B cell (primary cell): ENCODE results near the gene ABHD12B.

Source experiments
- EZH2 ChIP-seq: IDR thresholded peaks from 2 replicates; pipeline ENCODE4 v1.6.1; 2012; ENCODE audit warnings: borderline replicate concordance, low read depth, mild to moderate bottlenecking, moderate library complexity, low read length; ENCODE audit not compliant: insufficient read depth, poor library complexity, severe bottlenecking
- TF ChIP-seq, protein P1 (sequence below): fragments of 200-600 bp; IDR thresholded peaks from one replicate; pipeline ENCODE4 v1.8.0; 2022; ENCODE audit warnings: antibody characterized with exemption, mild to moderate bottlenecking

DNA sequence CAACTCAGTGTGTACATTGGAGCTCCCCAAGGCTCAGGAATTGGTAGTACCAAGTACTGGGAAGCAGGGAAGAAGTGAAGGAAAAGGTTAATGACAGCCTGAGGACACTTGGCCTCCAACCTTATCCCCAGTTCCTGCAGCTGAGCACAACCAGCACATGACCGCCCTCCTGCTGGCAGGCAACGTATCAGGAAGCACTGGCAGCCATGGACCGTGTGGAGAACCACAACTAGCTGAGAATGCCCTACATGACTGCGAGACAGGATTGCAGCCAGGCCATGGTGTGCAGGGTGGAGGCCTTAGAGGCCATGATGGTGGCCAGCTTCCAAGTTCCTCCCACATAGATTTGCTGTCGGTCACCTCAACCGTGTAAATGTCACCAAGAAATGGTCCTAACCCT, 45.6 kb downstream of the ABHD12B start:
- TF ChIP-seq, protein P1, sequence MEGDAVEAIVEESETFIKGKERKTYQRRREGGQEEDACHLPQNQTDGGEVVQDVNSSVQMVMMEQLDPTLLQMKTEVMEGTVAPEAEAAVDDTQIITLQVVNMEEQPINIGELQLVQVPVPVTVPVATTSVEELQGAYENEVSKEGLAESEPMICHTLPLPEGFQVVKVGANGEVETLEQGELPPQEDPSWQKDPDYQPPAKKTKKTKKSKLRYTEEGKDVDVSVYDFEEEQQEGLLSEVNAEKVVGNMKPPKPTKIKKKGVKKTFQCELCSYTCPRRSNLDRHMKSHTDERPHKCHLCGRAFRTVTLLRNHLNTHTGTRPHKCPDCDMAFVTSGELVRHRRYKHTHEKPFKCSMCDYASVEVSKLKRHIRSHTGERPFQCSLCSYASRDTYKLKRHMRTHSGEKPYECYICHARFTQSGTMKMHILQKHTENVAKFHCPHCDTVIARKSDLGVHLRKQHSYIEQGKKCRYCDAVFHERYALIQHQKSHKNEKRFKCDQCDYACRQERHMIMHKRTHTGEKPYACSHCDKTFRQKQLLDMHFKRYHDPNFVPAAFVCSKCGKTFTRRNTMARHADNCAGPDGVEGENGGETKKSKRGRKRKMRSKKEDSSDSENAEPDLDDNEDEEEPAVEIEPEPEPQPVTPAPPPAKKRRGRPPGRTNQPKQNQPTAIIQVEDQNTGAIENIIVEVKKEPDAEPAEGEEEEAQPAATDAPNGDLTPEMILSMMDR, result no peak
- TF ChIP-seq EZH2, result no peak
